HEK293 (cell line): Measurements from ENCODE around the gene MKRN2.

Experiments used
- CTCF ChIP-seq: fragments of 450-650 bp; formaldehyde crosslinking; IDR thresholded peaks from 2 replicates; pipeline ENCODE4 v1.5.1; 2016; ENCODE audit warnings: missing biosample characterization, missing genetic modification characterization
- SCRT1 ChIP-seq: fragments of 450-650 bp; formaldehyde crosslinking; IDR thresholded peaks from 2 replicates; pipeline ENCODE4 v1.5.1; 2016; ENCODE audit warnings: missing biosample characterization, missing genetic modification characterization, borderline replicate concordance
- ZFP41 ChIP-seq: fragments of 450-650 bp; formaldehyde crosslinking; IDR thresholded peaks from 2 replicates; pipeline ENCODE4 v1.5.1; 2016; ENCODE audit warnings: missing biosample characterization, missing genetic modification characterization, borderline replicate concordance
- ZNF660 ChIP-seq: fragments of 450-650 bp; IDR thresholded peaks from 2 replicates; pipeline ENCODE4 v1.5.1; 2018; ENCODE audit warnings: missing biosample characterization, mild to moderate bottlenecking, missing genetic modification characterization
- ZSCAN30 ChIP-seq: fragments of 450-650 bp; IDR thresholded peaks from 2 replicates; pipeline ENCODE4 v1.5.1; 2018; ENCODE audit warnings: missing biosample characterization, mild to moderate bottlenecking, missing genetic modification characterization, moderate library complexity
- TF ChIP-seq, protein P1 (sequence below): fragments of 450-650 bp; formaldehyde crosslinking; IDR thresholded peaks from 2 replicates; pipeline ENCODE4 v1.5.1; 2016; ENCODE audit warnings: missing biosample characterization, missing genetic modification characterization
- TF ChIP-seq, protein P2 (sequence below): fragments of 450-650 bp; formaldehyde crosslinking; IDR thresholded peaks from 2 replicates; pipeline ENCODE4 v1.5.1; 2017; ENCODE audit warnings: missing biosample characterization, mild to moderate bottlenecking, missing genetic modification characterization, moderate library complexity

GRCh38 chr3:12544652-12545472 is 12.0 kb upstream of the MKRN2 start:
- TF ChIP-seq CTCF (tag by site-specific recombination) = no peak
- no peak for TF ChIP-seq ZFP41
- TF ChIP-seq ZNF660 (tag by site-specific recombination) = no peak
- TF ChIP-seq, protein P1, sequence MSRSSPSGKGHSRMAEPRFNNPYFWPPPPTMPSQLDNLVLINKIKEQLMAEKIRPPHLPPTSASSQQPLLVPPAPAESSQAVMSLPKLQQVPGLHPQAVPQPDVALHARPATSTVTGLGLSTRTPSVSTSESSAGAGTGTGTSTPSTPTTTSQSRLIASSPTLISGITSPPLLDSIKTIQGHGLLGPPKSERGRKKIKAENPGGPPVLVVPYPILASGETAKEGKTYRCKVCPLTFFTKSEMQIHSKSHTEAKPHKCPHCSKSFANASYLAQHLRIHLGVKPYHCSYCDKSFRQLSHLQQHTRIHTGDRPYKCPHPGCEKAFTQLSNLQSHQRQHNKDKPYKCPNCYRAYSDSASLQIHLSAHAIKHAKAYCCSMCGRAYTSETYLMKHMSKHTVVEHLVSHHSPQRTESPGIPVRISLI (tag by site-specific recombination) = no peak
- peak; percentile 74 for TF ChIP-seq SCRT1 (tag by site-specific recombination)
- TF ChIP-seq, protein P2, sequence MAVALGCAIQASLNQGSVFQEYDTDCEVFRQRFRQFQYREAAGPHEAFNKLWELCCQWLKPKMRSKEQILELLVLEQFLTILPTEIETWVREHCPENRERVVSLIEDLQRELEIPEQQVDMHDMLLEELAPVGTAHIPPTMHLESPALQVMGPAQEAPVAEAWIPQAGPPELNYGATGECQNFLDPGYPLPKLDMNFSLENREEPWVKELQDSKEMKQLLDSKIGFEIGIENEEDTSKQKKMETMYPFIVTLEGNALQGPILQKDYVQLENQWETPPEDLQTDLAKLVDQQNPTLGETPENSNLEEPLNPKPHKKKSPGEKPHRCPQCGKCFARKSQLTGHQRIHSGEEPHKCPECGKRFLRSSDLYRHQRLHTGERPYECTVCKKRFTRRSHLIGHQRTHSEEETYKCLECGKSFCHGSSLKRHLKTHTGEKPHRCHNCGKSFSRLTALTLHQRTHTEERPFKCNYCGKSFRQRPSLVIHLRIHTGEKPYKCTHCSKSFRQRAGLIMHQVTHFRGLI (tag by site-specific recombination) = no peak
- no peak for TF ChIP-seq ZSCAN30 (tag by site-specific recombination)
